Measurements from ENCODE around the gene PEF1. TPM values are rescaled to one million over a fixed set of nuclear protein-coding genes. Genes with fewer than 3 reads are reported as not detected.

Gene PEF1
- total and polyA plus RNA-seq, 2 experiments from 2014 or later: 70.7 to 85.5 TPM

GRCh38 chr1:31637915-31638673 lies 6.6 kb downstream of the PEF1 start:
- no peaks in the 10 kb centered on the region for H3K27me3 ChIP-seq
- H3K9me2 ChIP-seq (replicated peaks; ENCODE audit: insufficient read depth): no peaks in the 10 kb centered on the region
- H3K4me1 ChIP-seq (ENCODE audit: insufficient read depth): peaks cover 16% of the 10 kb centered on the region
- 65% methylated on average over 5 of the region's 5 CpGs for WGBS (ENCODE audit: low lambda C conversion rate, missing lambda C conversion rate)
- TF ChIP-seq EZH2 (IDR thresholded peaks at IDR 0.05; ENCODE audit: borderline replicate concordance): no peak
- TF ChIP-seq EZH2phosphoT487 (IDR thresholded peaks at IDR 0.05; ENCODE audit: low read depth, severe bottlenecking, unreplicated experiment): no peak
- no peak for TF ChIP-seq CTCF (IDR thresholded peaks at IDR 0.05; ENCODE audit: poor library complexity)
- no peak for DNase-seq (ENCODE audit: low spot score)
- peak overlapping the region; percentile 41 for H3K27ac ChIP-seq
- H3K4me2 ChIP-seq: no peak overlapping the region
- no peak overlapping the region for H2AFZ ChIP-seq
- H4K20me1 ChIP-seq (ENCODE audit: insufficient read depth, poor library complexity, severe bottlenecking): peaks cover 25% of the 10 kb centered on the region
- H3K9me3 ChIP-seq (ENCODE audit: low read depth): no peaks in the 10 kb centered on the region
- no peak overlapping the region for H3K4me3 ChIP-seq
- peaks cover 92% of the 10 kb centered on the region for H3K79me2 ChIP-seq
- H3K36me3 ChIP-seq (replicated peaks; ENCODE audit: insufficient read depth, low read depth): no peaks in the 10 kb centered on the region

DNA sequence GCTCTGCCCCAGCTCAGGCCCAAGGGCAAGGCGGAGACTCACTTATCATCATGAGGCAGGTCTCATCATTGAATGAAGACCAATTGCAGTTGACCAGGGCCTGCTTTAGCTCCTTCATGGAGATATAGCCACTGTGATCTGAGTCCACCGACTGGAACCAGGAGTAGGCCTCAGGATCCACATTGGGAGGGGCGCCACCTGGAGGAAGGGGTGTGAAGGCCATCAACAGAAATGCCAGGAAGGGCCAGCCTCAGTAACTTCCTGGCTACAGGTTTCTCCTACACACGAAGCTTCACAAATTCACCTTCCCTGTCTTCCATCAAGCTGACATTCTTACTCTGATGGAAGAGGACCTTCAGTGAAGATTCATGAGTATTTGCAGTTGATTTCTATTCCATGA lies 11.6 kb downstream of the PEF1 start:
- Histone ChIP-seq H4K20me1 (ENCODE audit: insufficient read depth, poor library complexity, severe bottlenecking) (peaks cover 25% of the 10 kb centered on the region), H3K27ac (no peak overlapping the region), H3K79me2 (peaks cover 46% of the 10 kb centered on the region), H2AFZ (no peak overlapping the region), H3K27me3 (no peaks in the 10 kb centered on the region), H3K4me3 (no peak overlapping the region), H3K9me2 (replicated peaks; ENCODE audit: insufficient read depth) (no peaks in the 10 kb centered on the region), H3K36me3 (replicated peaks; ENCODE audit: insufficient read depth, low read depth) (no peaks in the 10 kb centered on the region), H3K9me3 (ENCODE audit: low read depth) (no peaks in the 10 kb centered on the region), H3K4me1 (ENCODE audit: insufficient read depth) (no peaks in the 10 kb centered on the region), H3K4me2 (no peak overlapping the region)
- 83% methylated on average over 4 of the region's 4 CpGs for WGBS (ENCODE audit: low lambda C conversion rate, missing lambda C conversion rate)
- TF ChIP-seq EZH2phosphoT487 (IDR thresholded peaks at IDR 0.05; ENCODE audit: low read depth, severe bottlenecking, unreplicated experiment) (no peak), CTCF (IDR thresholded peaks at IDR 0.05; ENCODE audit: poor library complexity) (peak; percentile 39), EZH2 (IDR thresholded peaks at IDR 0.05; ENCODE audit: borderline replicate concordance) (no peak)
- peak; percentile 27 for DNase-seq (ENCODE audit: low spot score)

DNA sequence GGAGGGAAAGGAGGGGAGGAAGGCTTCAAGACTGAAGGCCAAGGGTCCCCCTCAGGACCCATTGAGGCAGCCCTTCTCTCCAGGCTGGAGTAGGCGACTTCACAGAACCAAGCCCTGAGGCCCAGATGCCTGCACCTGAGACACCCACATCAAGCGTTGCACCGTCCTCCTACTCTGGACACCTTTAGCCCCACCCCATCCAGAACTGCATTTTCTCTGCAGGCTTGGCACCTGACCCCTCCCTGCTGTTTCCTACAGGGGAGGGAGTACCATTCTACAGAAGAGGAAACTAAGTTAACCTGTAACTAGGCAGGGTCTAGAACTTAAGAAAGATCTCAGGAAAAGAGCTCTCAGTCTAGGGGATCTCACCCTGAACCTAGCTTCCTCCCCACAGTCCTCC lies 12.0 kb downstream of the PEF1 start:
- no peak for TF ChIP-seq EZH2 (IDR thresholded peaks at IDR 0.05; ENCODE audit: borderline replicate concordance)
- TF ChIP-seq EZH2phosphoT487 (IDR thresholded peaks at IDR 0.05; ENCODE audit: low read depth, severe bottlenecking, unreplicated experiment): no peak
- TF ChIP-seq CTCF (IDR thresholded peaks at IDR 0.05; ENCODE audit: poor library complexity): no peak
- no peaks in the 10 kb centered on the region for H3K9me3 ChIP-seq (ENCODE audit: low read depth)
- no peak for DNase-seq (ENCODE audit: low spot score)
- H3K4me2 ChIP-seq: no peak overlapping the region
- H3K79me2 ChIP-seq: peaks cover 42% of the 10 kb centered on the region
- H4K20me1 ChIP-seq (ENCODE audit: insufficient read depth, poor library complexity, severe bottlenecking): peaks cover 25% of the 10 kb centered on the region
- no peak overlapping the region for H3K4me3 ChIP-seq
- WGBS (ENCODE audit: low lambda C conversion rate, missing lambda C conversion rate): 92% methylated on average over 3 of the region's 3 CpGs
- no peaks in the 10 kb centered on the region for H3K36me3 ChIP-seq (replicated peaks; ENCODE audit: insufficient read depth, low read depth)
- H2AFZ ChIP-seq: no peak overlapping the region
- no peaks in the 10 kb centered on the region for H3K9me2 ChIP-seq (replicated peaks; ENCODE audit: insufficient read depth)
- no peaks in the 10 kb centered on the region for H3K4me1 ChIP-seq (ENCODE audit: insufficient read depth)
- no peaks in the 10 kb centered on the region for H3K27me3 ChIP-seq
- no peak overlapping the region for H3K27ac ChIP-seq
